Measurements from ENCODE around the gene CNGA3.
"Not testable (repeated sequence)": the region's sequence is repeated elsewhere in the genome, so short reads cannot be mapped to it uniquely, and the experiment has no call there.

CNGA3 gene

GRCh38 chr2:98405301-98405700 is 59.0 kb downstream of the CNGA3 start:
- DNase-seq = no peak

- no peak for DNase-seq
These were observed 61.9 kb downstream of the CNGA3 start for GRCh38 chr2:98408155-98408554.

- DNase-seq = peak; percentile 43
These were observed 66.6 kb downstream of the CNGA3 start for GRCh38 chr2:98412751-98413458.

- DNase-seq = not testable (repeated sequence)
These were observed 68.0 kb downstream of the CNGA3 start for GRCh38 chr2:98414246-98414645.

- not testable (repeated sequence) for DNase-seq
These were observed 69.5 kb downstream of the CNGA3 start for GRCh38 chr2:98415719-98416248.

- no peak for DNase-seq
These were observed 70.3 kb downstream of the CNGA3 start for GRCh38 chr2:98416383-98417159.

GRCh38 chr2:98419544-98419943 is 73.3 kb downstream of the CNGA3 start:
- no peak for DNase-seq

- DNase-seq = no peak
These were observed 73.9 kb downstream of the CNGA3 start for GRCh38 chr2:98419977-98420725.

GRCh38 chr2:98422449-98422848 is 76.2 kb downstream of the CNGA3 start:
- DNase-seq = no peak

GRCh38 chr2:98426771-98427170 is 80.5 kb downstream of the CNGA3 start:
- no peak for DNase-seq

GRCh38 chr2:98432145-98432544 is 85.9 kb downstream of the CNGA3 start:
- DNase-seq = no peak

- DNase-seq = no peak
These were observed 87.2 kb downstream of the CNGA3 start for GRCh38 chr2:98433363-98433964.

GRCh38 chr2:98434492-98434891 is 88.2 kb downstream of the CNGA3 start:
- DNase-seq = no peak

- not testable (repeated sequence) for DNase-seq
These were observed 89.4 kb downstream of the CNGA3 start for GRCh38 chr2:98435670-98436069.

GRCh38 chr2:98436734-98437133 is 90.5 kb downstream of the CNGA3 start:
- DNase-seq = no peak

GRCh38 chr2:98438190-98439133 is 92.2 kb downstream of the CNGA3 start:
- DNase-seq = no peak

- DNase-seq = no peak
These were observed 95.6 kb downstream of the CNGA3 start for GRCh38 chr2:98441706-98442450.

- no peak for DNase-seq
These were observed 96.2 kb downstream of the CNGA3 start for GRCh38 chr2:98442488-98442887.

GRCh38 chr2:98444436-98445176 is 98.3 kb downstream of the CNGA3 start, which contains the start of gene INPP4A:
Gene INPP4A (plus strand): TSS chr2:98444858. CDS start chr2:98520049, 75,191 bp downstream.
- peak; percentile 78 for DNase-seq

- DNase-seq = peak; percentile 33
These were observed 99.0 kb downstream of the CNGA3 start for GRCh38 chr2:98445177-98445682.

All from activated CD8-positive, alpha-beta memory T cell treated with anti-CD3 and anti-CD28 coated beads, Interleukin-2, amount 50 U/mL, for 4 hours (primary cell).